K562 (cell line): ENCODE results near the gene SLC7A8. TPM values are rescaled to one million over a fixed set of nuclear protein-coding genes. Genes with fewer than 3 reads are reported as not detected.

Experiments used
- ATAC-seq: fragments of 200-7000 bp; cut with Tn5 transposase; 3 replicates; pipeline ENCODE4 v1.9.1; 2020; ENCODE audit warnings: moderate library complexity
- BruUV-seq: library from RNA; stranded (reverse); fragments of 400-500 nt; replicated peaks from 2 replicates; lab custom pipeline; 2021; lab: Mats Ljungman, UMichigan
- CTCF ChIA-PET: fragments of 300-600 bp; formaldehyde crosslinking; extraction: SDS; loops from one replicate; lab custom pipeline; 2021; ENCODE audit warnings: low intra/inter-chr PET ratio; lab: Yijun Ruan, JAX
- POLR2A ChIA-PET: fragments of 300-600, 350-650 bp; sonication (Branson Sonifier 250); formaldehyde crosslinking; extraction: SDS; loops from one replicate; lab custom pipeline; 2021; ENCODE audit warnings: antibody characterized with exemption, inconsistent platforms; lab: Yijun Ruan, JAX
- DNase-seq, 4 experiments: peaks; one replicate each; pipeline versions ENCODE4 v3.0.0 to v3.0.0-alpha.2; 2011 to 2018; ENCODE audit warnings: low spot score in 3 of 4, mixed read lengths in 3 of 4; ENCODE audit errors: extremely low read depth in 1 of 4
- FAIRE-seq: peaks from 2 replicates; lab custom pipeline; 2011; peaks lifted over from hg19 to GRCh38; lab: Jason Lieb, UNC
- H2AFZ ChIP-seq: 2 replicates; pipeline ENCODE4 v1.6.0; 2011; ENCODE audit warnings: low read depth, low read length, control low read depth, inconsistent platforms
- H3K27ac ChIP-seq: fragments of 200-600 bp; 3 replicates; pipeline ENCODE4 v1.8.0; 2011; ENCODE audit warnings: low read depth, mild to moderate bottlenecking, control low read depth, inconsistent platforms, low read length, moderate library complexity, mixed read lengths; ENCODE audit errors: extremely low read depth
- H3K27me3 ChIP-seq, 2 experiments: fragments of 300-600 bp in 1 of 2; 2 replicates in 1 of 2; 3 replicates in 1 of 2; pipeline versions ENCODE4 v1.6.0 to v1.8.0; 2011; ENCODE audit warnings: inconsistent platforms in 2 of 2, low read length in 2 of 2, mild to moderate bottlenecking in 1 of 2, mixed read lengths in 1 of 2, moderate library complexity in 1 of 2; ENCODE audit not compliant: control insufficient read depth in 2 of 2, insufficient read depth in 2 of 2
- H3K36me3 ChIP-seq: fragments of 300-600 bp; 3 replicates; pipeline ENCODE4 v1.8.0; 2011; ENCODE audit warnings: mild to moderate bottlenecking, low read length, inconsistent platforms; ENCODE audit not compliant: control insufficient read depth, insufficient read depth
- H3K4me1 ChIP-seq, 2 experiments: fragments of 200-600 bp in 1 of 2; replicated peaks in 1 of 2; 2 replicates in 1 of 2; 3 replicates in 1 of 2; pipeline versions ENCODE4 v1.5.1 to v1.8.0; 2011; ENCODE audit warnings: inconsistent platforms in 2 of 2, low read length in 2 of 2, mild to moderate bottlenecking in 1 of 2, mixed read lengths in 1 of 2, moderate library complexity in 1 of 2; ENCODE audit not compliant: control insufficient read depth in 2 of 2, insufficient read depth in 2 of 2
- H3K4me2 ChIP-seq: 2 replicates; pipeline ENCODE4 v1.6.1; 2011; ENCODE audit warnings: low read length, control low read depth, inconsistent platforms, mixed read lengths; ENCODE audit not compliant: insufficient read depth
- H3K4me3 ChIP-seq: fragments of 200-600 bp; sonication (generic), shearing (Covaris generic); 2 replicates; pipeline ENCODE4 v1.5.1; 2016; ENCODE audit warnings: control low read depth, inconsistent platforms
- H3K79me2 ChIP-seq: fragments of 200-600 bp; 3 replicates; pipeline ENCODE4 v1.8.0; 2011; ENCODE audit warnings: low read length, inconsistent platforms; ENCODE audit not compliant: control insufficient read depth, insufficient read depth
- H3K9ac ChIP-seq, 2 experiments: 2 replicates each; pipeline versions ENCODE4 v1.6.0 to v1.6.1; 2011; ENCODE audit warnings: low read depth in 2 of 2, low read length in 2 of 2, control low read depth in 1 of 2, inconsistent platforms in 1 of 2, mild to moderate bottlenecking in 1 of 2, mixed read lengths in 1 of 2; ENCODE audit not compliant: insufficient read depth in 1 of 2
- H3K9me1 ChIP-seq: one replicate; pipeline ENCODE4 v1.6.0; 2011; ENCODE audit warnings: inconsistent platforms, mild to moderate bottlenecking, low read length, moderate library complexity; ENCODE audit not compliant: control insufficient read depth, insufficient read depth
- H3K9me3 ChIP-seq: replicated peaks from 2 replicates; pipeline ENCODE4 v1.5.1; 2011; ENCODE audit warnings: low read depth, low read length, inconsistent platforms; ENCODE audit not compliant: control insufficient read depth, insufficient read depth
- H4K20me1 ChIP-seq: replicated peaks from 2 replicates; pipeline ENCODE4 v1.6.1; 2011; ENCODE audit warnings: low read length, inconsistent platforms, mixed read lengths; ENCODE audit not compliant: control insufficient read depth, insufficient read depth
- CHD4 ChIP-seq: fragments of 200-600 bp; sonication (generic); IDR thresholded peaks from 3 replicates; pipeline ENCODE4 v1.6.1; 2012; ENCODE audit warnings: low read depth, mild to moderate bottlenecking, mixed read lengths, low read length, inconsistent platforms; ENCODE audit not compliant: insufficient read depth, insufficient replicate concordance, poor library complexity, severe bottlenecking
- CXXC5 ChIP-seq: fragments of 250-450 bp; sonication (Bioruptor Pico); IDR thresholded peaks from 2 replicates; pipeline ENCODE4 v1.8.0; 2022; ENCODE audit warnings: inconsistent platforms, mild to moderate bottlenecking, moderate library complexity
- ELF1 ChIP-seq: fragments of 200-800 bp; sonication (Bioruptor generic); IDR thresholded peaks from 2 replicates; pipeline ENCODE4 v1.6.1; 2016; ENCODE audit warnings: missing genetic modification characterization, missing compliant biosample characterization
- GATA2 ChIP-seq: sonication (generic); formaldehyde crosslinking; IDR thresholded peaks from 2 replicates; pipeline ENCODE4 v1.4.0; 2020; ENCODE audit warnings: mild to moderate bottlenecking, missing genetic modification reagents
- MED1 ChIP-seq: sonication (generic); formaldehyde crosslinking; IDR thresholded peaks from 2 replicates; pipeline ENCODE4 v1.8.1; 2023; ENCODE audit warnings: missing genetic modification reagents, borderline replicate concordance
- MEIS2 ChIP-seq: fragments of 450-650 bp; IDR thresholded peaks from 2 replicates; pipeline ENCODE4 v1.6.1; 2014; ENCODE audit warnings: mild to moderate bottlenecking; ENCODE audit not compliant: partially characterized antibody
- OTX1 ChIP-seq: fragments of 450-650 bp; formaldehyde crosslinking; IDR thresholded peaks from 2 replicates; pipeline ENCODE4 v1.4.0; 2022; ENCODE audit warnings: mild to moderate bottlenecking
- PML ChIP-seq: IDR thresholded peaks from 2 replicates; pipeline ENCODE4 v1.6.1; 2012; ENCODE audit warnings: low read length, inconsistent platforms
- RBFOX2 ChIP-seq: fragments of 200-400 bp; formaldehyde crosslinking; IDR thresholded peaks from 2 replicates; pipeline ENCODE4 v1.6.1; 2017; ENCODE audit warnings: low read depth, mild to moderate bottlenecking, low read length, moderate library complexity
- SRSF9 ChIP-seq: fragments of 200-400 bp; formaldehyde crosslinking; IDR thresholded peaks from 2 replicates; pipeline ENCODE4 v1.6.1; 2017; ENCODE audit warnings: low read depth, low read length, borderline replicate concordance
- STAT5B ChIP-seq: fragments of 250-450 bp; sonication (Bioruptor Pico); IDR thresholded peaks from 2 replicates; pipeline ENCODE4 v1.8.0; 2021; ENCODE audit warnings: mild to moderate bottlenecking, inconsistent platforms
- ZKSCAN3 ChIP-seq: fragments of 250-450 bp; sonication (Bioruptor Pico); IDR thresholded peaks from 2 replicates; pipeline ENCODE4 v1.4.0; 2020
- WGBS: fragments of 100-300 bp; shearing (Covaris generic); methylation state at CpG from one replicate; pipeline ENCODE4 v1.1.6; 2016; ENCODE audit warnings: low coverage, mixed read lengths; ENCODE audit not compliant: insufficient coverage; ENCODE audit errors: missing lambda C conversion rate; 5-methylcytosine and 5-hydroxymethylcytosine counted together
- in situ Hi-C: fragments of 300-500 bp; cut with MboI; formaldehyde crosslinking; loops from 4 replicates; pipeline ENCODE4 v1.15.0; 2018; ENCODE audit warnings: inconsistent platforms, mixed read lengths
- intact Hi-C: fragments of 100-400 bp; cut with micrococcal nuclease; formaldehyde crosslinking; loops from 2 replicates; pipeline ENCODE4 v1.14.2; 2022
- polyA plus RNA-seq, 8 experiments: library from polyadenylated mRNA; depleted of rRNA in 4 of 8; stranded (reverse) in 5 of 8; unstranded in 3 of 8; fragments of >200 nt; fragmentation: Nextera tagmentation in 2 of 8; fragmentation: Illumina TruSeq in 1 of 8; extraction: Ambion mirVana in 2 of 8; extraction: Trizol in 1 of 8; gene quantifications; 2 replicates each; pipeline versions ENCODE4 v1.2.1 to v1.2.3, GENCODE V29; 2011 to 2014; ENCODE audit warnings: inconsistent platforms in 1 of 8, missing spikeins in 1 of 8
- total RNA-seq, 7 experiments: library from RNA; depleted of rRNA in 6 of 7; stranded (reverse); fragments of >200 nt in 6 of 7; fragmentation: Illumina TruSeq in 2 of 7; extraction: Trizol in 2 of 7; gene quantifications; 2 replicates each; pipeline versions ENCODE4 v1.2.1 to v1.2.3, GENCODE V29; 2011 to 2021; ENCODE audit warnings: low replicate concordance in 1 of 7
- TF ChIP-seq, protein P1 (sequence below): sonication (generic); formaldehyde crosslinking; IDR thresholded peaks from 2 replicates; pipeline ENCODE4 v1.8.0; 2022; ENCODE audit warnings: mild to moderate bottlenecking, low read depth, missing genetic modification reagents
- TF ChIP-seq, protein P2 (sequence below): fragments of 450-650 bp; IDR thresholded peaks from 2 replicates; pipeline ENCODE4 v1.6.1; 2016
- TF ChIP-seq, protein P3 (sequence below): fragments of 250-450 bp; sonication (Bioruptor Pico); IDR thresholded peaks from 2 replicates; pipeline ENCODE4 v1.4.0; 2020; ENCODE audit warnings: mild to moderate bottlenecking, moderate library complexity

The SLC7A8 gene
- total and polyA plus RNA-seq, 9 of the 15 experiments (the other 6 are each of a cell fraction or from before 2014, with no cell fraction given), result 2.0 to 33.0 (median 6.0) TPM

- Histone ChIP-seq H3K4me1 (peaks cover 0 to 11% of the 10 kb centered on the region in 2 experiments; a peak in 3 of 5 replicates), H3K27me3 (no peaks in the 10 kb centered on the region), H3K4me2 (no peak overlapping the region), H3K79me2 (peaks cover 52% of the 10 kb centered on the region), H3K27ac (no peak overlapping the region), H4K20me1 (peaks cover 12% of the 10 kb centered on the region), H3K9ac (no peak overlapping the region), H3K9me1 (no peaks in the 10 kb centered on the region), H3K36me3 (peaks cover 83% of the 10 kb centered on the region), H3K9me3 (no peaks in the 10 kb centered on the region), H3K4me3 (no peak overlapping the region), H2AFZ (no peak overlapping the region)
- no peak for ATAC-seq
- DNase-seq, result no peak
- in situ Hi-C loops, result no loop called here
- no peak for FAIRE-seq
- TF ChIP-seq, protein P1, sequence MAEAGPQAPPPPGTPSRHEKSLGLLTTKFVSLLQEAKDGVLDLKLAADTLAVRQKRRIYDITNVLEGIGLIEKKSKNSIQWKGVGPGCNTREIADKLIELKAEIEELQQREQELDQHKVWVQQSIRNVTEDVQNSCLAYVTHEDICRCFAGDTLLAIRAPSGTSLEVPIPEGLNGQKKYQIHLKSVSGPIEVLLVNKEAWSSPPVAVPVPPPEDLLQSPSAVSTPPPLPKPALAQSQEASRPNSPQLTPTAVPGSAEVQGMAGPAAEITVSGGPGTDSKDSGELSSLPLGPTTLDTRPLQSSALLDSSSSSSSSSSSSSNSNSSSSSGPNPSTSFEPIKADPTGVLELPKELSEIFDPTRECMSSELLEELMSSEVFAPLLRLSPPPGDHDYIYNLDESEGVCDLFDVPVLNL (CRISPR knock-in tag), result no peak
- TF ChIP-seq CHD4 (no peak), PML (no peak), OTX1 (CRISPR knock-in tag) (no peak), MED1 (CRISPR knock-in tag) (no peak), SRSF9 (no peak), RBFOX2 (no peak), MEIS2 (no peak), ELF1 (no peak), STAT5B (no peak), ZKSCAN3 (CRISPR knock-in tag) (no peak), CXXC5 (CRISPR knock-in tag) (no peak), GATA2 (CRISPR knock-in tag) (no peak)
- TF ChIP-seq, protein P2, sequence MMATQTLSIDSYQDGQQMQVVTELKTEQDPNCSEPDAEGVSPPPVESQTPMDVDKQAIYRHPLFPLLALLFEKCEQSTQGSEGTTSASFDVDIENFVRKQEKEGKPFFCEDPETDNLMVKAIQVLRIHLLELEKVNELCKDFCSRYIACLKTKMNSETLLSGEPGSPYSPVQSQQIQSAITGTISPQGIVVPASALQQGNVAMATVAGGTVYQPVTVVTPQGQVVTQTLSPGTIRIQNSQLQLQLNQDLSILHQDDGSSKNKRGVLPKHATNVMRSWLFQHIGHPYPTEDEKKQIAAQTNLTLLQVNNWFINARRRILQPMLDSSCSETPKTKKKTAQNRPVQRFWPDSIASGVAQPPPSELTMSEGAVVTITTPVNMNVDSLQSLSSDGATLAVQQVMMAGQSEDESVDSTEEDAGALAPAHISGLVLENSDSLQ, result no peak
- TF ChIP-seq, protein P3, sequence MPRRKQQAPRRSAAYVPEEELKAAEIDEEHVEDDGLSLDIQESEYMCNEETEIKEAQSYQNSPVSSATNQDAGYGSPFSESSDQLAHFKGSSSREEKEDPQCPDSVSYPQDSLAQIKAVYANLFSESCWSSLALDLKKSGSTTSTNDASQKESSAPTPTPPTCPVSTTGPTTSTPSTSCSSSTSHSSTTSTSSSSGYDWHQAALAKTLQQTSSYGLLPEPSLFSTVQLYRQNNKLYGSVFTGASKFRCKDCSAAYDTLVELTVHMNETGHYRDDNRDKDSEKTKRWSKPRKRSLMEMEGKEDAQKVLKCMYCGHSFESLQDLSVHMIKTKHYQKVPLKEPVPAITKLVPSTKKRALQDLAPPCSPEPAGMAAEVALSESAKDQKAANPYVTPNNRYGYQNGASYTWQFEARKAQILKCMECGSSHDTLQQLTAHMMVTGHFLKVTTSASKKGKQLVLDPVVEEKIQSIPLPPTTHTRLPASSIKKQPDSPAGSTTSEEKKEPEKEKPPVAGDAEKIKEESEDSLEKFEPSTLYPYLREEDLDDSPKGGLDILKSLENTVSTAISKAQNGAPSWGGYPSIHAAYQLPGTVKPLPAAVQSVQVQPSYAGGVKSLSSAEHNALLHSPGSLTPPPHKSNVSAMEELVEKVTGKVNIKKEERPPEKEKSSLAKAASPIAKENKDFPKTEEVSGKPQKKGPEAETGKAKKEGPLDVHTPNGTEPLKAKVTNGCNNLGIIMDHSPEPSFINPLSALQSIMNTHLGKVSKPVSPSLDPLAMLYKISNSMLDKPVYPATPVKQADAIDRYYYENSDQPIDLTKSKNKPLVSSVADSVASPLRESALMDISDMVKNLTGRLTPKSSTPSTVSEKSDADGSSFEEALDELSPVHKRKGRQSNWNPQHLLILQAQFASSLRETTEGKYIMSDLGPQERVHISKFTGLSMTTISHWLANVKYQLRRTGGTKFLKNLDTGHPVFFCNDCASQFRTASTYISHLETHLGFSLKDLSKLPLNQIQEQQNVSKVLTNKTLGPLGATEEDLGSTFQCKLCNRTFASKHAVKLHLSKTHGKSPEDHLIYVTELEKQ (CRISPR knock-in tag), result no peak
- WGBS, result 90% methylated on average over 4 of the region's 4 CpGs
- intact Hi-C loops, result no loop called here
- BruUV-seq, result no TSS peak
- ChIA-PET CTCF (no interaction called here), POLR2A (interaction anchor here (0.6 to 2.3 kb wide), 7 partner anchors 8 to 70 kb away, joined by 3 to 12 read pairs (median 3); no protein-coding TSS in a partner anchor)
Observed at GRCh38 chr14:23090254-23090636, 93.2 kb downstream of the SLC7A8 start.
